Measurements from ENCODE around the gene C9orf72. TPM values are rescaled to one million over a fixed set of nuclear protein-coding genes. Genes with fewer than 3 reads are reported as not detected.

C9orf72 gene
- total RNA-seq, 2 donors from 2014 or later, result 8.0 to 14.0 TPM

DNA sequence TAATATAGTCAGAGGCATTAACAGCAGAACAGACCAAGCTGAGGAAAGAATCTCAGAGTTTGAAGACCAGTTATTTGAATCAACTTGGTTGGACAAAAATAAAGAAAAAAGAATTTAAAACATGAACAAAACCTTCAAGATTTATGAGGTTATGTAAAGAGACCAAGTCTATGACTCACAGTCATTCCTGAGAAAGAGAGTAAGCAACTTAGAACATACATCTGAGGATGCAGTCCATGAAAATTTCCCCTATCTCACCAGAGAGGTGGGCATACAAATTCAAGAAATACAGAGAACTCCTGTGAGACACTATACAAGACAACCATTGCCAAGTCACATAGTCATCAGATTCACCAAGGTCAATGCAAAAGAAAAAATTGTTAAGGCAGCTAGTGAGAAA lies 17.4 kb upstream of the C9orf72 start:
- Histone ChIP-seq H3K4me1 (no peaks in the 10 kb centered on the region), H3K27me3 (no peaks in the 10 kb centered on the region), H3K36me3 (no peaks in the 10 kb centered on the region), H3K9ac (ENCODE audit: low read depth in 2 of 2, low read length in 2 of 2) (no peak overlapping the region), H3K9me3 (no peaks in the 10 kb centered on the region), H3K4me3 (no peak overlapping the region), H3K27ac (no peak overlapping the region)
- no peak for DNase-seq
- TF ChIP-seq, protein P1, sequence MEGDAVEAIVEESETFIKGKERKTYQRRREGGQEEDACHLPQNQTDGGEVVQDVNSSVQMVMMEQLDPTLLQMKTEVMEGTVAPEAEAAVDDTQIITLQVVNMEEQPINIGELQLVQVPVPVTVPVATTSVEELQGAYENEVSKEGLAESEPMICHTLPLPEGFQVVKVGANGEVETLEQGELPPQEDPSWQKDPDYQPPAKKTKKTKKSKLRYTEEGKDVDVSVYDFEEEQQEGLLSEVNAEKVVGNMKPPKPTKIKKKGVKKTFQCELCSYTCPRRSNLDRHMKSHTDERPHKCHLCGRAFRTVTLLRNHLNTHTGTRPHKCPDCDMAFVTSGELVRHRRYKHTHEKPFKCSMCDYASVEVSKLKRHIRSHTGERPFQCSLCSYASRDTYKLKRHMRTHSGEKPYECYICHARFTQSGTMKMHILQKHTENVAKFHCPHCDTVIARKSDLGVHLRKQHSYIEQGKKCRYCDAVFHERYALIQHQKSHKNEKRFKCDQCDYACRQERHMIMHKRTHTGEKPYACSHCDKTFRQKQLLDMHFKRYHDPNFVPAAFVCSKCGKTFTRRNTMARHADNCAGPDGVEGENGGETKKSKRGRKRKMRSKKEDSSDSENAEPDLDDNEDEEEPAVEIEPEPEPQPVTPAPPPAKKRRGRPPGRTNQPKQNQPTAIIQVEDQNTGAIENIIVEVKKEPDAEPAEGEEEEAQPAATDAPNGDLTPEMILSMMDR (IDR thresholded peaks at IDR 0.05), result no peak
- intact Hi-C loops (cut with DNase I), result no loop called here

DNA sequence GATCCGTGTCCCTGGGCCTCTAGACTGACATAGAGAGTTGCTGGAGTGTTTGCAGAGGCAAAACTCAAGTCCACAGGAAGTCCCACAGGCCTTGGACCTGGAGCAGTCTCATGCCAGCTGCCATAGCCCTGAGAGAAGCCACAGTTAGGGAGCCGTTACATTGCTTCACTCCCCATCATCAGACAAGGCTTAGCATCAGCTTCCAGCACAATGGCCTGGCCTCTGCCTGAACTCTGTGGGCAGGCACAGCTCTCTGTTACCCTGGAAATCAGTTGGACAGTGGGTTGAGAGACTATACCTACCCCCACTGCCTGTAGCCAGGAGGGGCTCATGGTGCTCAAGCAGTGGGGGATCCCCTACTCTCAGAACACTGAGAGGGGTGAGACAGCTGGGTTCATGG lies 16.2 kb upstream of the C9orf72 start:
- Histone ChIP-seq H3K27ac (no peak overlapping the region), H3K36me3 (no peaks in the 10 kb centered on the region), H3K9ac (ENCODE audit: low read depth in 2 of 2, low read length in 2 of 2) (no peak overlapping the region), H3K27me3 (no peaks in the 10 kb centered on the region), H3K9me3 (no peaks in the 10 kb centered on the region), H3K4me3 (no peak overlapping the region), H3K4me1 (no peaks in the 10 kb centered on the region)
- TF ChIP-seq, protein P1 (IDR thresholded peaks at IDR 0.05), result no peak
- no peak for DNase-seq
- intact Hi-C loops (cut with DNase I), result no loop called here

DNA sequence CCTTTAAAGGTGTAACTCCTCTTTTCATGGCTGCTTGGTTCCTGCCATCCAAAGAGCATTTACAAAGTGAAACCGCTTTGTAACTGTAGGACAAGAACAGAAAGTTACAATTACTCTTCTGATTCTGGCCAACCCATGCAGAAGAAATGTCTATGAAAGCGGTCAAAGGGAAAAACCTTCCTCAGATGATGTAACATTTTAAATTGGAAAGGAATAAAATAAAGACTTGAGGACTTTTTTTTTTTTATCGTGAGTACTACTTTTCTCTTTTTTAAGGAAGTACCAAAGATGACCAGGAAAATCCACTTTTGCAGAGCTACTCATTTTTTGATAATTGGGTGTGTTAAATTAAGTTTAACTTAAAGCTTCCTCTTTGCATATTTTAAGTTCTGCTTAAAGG lies 13.0 kb upstream of the C9orf72 start:
- Histone ChIP-seq H3K4me3 (no peak overlapping the region), H3K9ac (ENCODE audit: low read depth in 2 of 2, low read length in 2 of 2) (no peak overlapping the region), H3K9me3 (no peaks in the 10 kb centered on the region), H3K27ac (no peak overlapping the region), H3K27me3 (no peaks in the 10 kb centered on the region), H3K4me1 (no peaks in the 10 kb centered on the region), H3K36me3 (no peaks in the 10 kb centered on the region)
- intact Hi-C loops (cut with DNase I), result no loop called here
- no peak for DNase-seq
- TF ChIP-seq, protein P1 (IDR thresholded peaks at IDR 0.05), result no peak

DNA sequence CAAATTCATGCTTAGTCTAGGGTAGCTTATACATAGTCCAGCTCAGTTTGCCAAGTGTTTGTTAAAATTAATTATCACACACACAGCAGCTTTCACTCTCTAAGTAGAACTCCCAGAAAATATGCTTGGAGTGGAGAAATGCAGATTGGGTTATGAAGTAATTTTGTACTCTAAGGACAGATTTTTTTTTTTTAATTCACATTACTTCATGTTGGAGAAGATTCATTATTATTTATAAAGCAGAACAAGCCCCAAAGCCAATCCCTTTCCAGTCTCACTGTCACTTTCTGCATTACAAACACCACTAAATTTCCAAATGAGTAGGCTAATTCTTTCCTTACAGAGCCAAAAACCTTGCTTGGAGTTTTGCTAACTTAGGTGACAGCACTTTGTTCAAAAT lies 11.7 kb upstream of the C9orf72 start:
- DNase-seq, result no peak
- H3K4me1 ChIP-seq, result no peaks in the 10 kb centered on the region
- TF ChIP-seq, protein P1 (IDR thresholded peaks at IDR 0.05), result no peak
- no peaks in the 10 kb centered on the region for H3K27me3 ChIP-seq
- H3K4me3 ChIP-seq, result no peak overlapping the region
- H3K9ac ChIP-seq (ENCODE audit: low read depth in 2 of 2, low read length in 2 of 2), result no peak overlapping the region
- intact Hi-C loops (cut with DNase I), result no loop called here
- H3K9me3 ChIP-seq, result no peaks in the 10 kb centered on the region
- H3K27ac ChIP-seq, result no peak overlapping the region
- H3K36me3 ChIP-seq, result no peaks in the 10 kb centered on the region

DNA sequence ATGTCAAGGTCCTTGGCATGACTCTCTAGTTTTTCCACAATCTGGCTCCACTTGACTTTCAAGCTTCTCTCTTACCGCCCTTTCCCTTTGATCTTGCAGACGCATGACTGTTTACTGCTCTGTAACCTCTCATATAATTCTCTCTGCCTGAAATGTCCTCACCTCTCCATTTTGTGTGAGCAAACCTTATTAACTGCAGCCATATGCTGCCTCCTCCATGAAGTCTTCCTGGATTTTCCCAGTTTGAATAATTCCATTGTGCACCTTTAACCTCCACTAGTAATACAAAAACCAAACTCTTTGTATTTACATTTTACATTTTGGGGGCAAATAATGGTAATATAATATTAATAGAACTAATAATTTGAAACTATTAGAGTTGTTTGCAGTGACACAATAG lies 9.5 kb upstream of the C9orf72 start:
- no peaks in the 10 kb centered on the region for H3K27me3 ChIP-seq
- no peaks in the 10 kb centered on the region for H3K36me3 ChIP-seq
- TF ChIP-seq, protein P1 (IDR thresholded peaks at IDR 0.05), result no peak
- H3K4me1 ChIP-seq, result no peaks in the 10 kb centered on the region
- DNase-seq, result no peak
- H3K9ac ChIP-seq (ENCODE audit: low read depth in 2 of 2, low read length in 2 of 2), result no peak overlapping the region
- intact Hi-C loops (cut with DNase I), result no loop called here
- H3K9me3 ChIP-seq, result no peaks in the 10 kb centered on the region
- no peak overlapping the region for H3K4me3 ChIP-seq
- no peak overlapping the region for H3K27ac ChIP-seq

DNA sequence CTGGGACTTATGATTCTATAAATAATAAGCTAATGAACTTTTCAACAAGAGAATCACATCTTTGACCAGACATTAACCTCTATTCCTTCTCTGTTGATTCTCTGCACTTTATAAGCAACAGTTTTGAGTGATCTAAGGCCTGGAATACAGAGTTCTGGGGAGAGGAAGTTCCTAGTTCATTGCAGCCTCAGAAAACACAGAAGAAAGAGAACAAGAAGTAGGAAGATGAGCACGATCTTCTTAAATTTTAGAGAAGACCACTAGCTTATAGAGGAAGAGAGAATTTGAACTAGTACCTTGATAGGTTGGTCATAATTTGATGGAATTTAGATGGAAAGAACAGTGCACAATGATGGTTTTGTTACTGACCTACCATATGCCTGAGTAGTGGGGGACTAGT lies 8.5 kb upstream of the C9orf72 start:
- no peak overlapping the region for H3K4me3 ChIP-seq
- H3K9me3 ChIP-seq, result no peaks in the 10 kb centered on the region
- no peak for DNase-seq
- H3K36me3 ChIP-seq, result no peaks in the 10 kb centered on the region
- H3K27ac ChIP-seq, result no peak overlapping the region
- H3K4me1 ChIP-seq, result no peaks in the 10 kb centered on the region
- TF ChIP-seq, protein P1 (IDR thresholded peaks at IDR 0.05), result no peak
- intact Hi-C loops (cut with DNase I), result no loop called here
- H3K27me3 ChIP-seq, result no peaks in the 10 kb centered on the region
- H3K9ac ChIP-seq (ENCODE audit: low read depth in 2 of 2, low read length in 2 of 2), result no peak overlapping the region

Measured in colonic mucosa (tissue), 4 donors.